LNCAP (cell line): ENCODE results near the gene TXNDC8.

ENCODE experiments used
- TF ChIP-seq, protein P1 (sequence below): fragments of 450-650 bp; IDR thresholded peaks from 2 replicates; pipeline ENCODE4 v1.5.1; 2017; ENCODE audit warnings: mild to moderate bottlenecking

TXNDC8 gene

DNA sequence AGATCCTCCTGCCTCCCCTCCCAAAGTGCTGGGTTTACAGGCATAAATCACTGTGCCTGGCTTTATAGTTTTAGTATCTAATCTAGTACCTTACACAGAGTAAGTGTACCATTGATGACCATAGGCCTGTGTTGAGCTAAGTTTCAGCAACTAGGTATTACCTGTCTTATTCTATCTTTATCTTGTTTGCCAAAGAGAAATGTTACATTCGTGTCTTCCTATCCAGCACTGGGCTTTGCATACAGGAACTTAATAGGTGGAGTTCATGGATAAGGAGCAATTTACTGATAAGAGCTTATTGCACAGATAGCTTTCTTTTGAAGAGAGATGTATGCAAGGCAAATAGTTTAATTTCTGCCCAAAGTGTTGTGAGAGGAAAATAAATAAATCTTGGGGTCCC is 30.5 kb downstream of the TXNDC8 start:
- TF ChIP-seq, protein P1, sequence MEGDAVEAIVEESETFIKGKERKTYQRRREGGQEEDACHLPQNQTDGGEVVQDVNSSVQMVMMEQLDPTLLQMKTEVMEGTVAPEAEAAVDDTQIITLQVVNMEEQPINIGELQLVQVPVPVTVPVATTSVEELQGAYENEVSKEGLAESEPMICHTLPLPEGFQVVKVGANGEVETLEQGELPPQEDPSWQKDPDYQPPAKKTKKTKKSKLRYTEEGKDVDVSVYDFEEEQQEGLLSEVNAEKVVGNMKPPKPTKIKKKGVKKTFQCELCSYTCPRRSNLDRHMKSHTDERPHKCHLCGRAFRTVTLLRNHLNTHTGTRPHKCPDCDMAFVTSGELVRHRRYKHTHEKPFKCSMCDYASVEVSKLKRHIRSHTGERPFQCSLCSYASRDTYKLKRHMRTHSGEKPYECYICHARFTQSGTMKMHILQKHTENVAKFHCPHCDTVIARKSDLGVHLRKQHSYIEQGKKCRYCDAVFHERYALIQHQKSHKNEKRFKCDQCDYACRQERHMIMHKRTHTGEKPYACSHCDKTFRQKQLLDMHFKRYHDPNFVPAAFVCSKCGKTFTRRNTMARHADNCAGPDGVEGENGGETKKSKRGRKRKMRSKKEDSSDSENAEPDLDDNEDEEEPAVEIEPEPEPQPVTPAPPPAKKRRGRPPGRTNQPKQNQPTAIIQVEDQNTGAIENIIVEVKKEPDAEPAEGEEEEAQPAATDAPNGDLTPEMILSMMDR, result no peak

DNA sequence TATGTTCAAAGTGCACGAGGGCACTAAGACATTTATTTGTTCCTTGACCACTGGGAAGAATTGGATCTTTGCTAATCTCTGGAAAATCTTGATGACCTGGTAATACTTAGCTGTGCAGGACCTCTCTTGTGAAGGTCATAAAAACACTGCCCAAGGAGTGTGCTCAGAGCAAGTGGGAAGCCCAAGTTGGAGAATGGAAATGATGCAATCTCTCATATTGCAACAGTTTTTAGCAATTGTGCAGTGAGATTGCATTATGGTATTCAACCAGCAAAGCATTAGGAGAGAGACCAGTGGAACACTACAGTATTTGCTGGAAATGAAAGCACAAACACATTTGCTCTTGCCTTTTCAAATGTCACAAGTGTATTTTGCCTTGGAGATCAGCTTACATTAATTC is 34.5 kb downstream of the TXNDC8 start:
- TF ChIP-seq, protein P1, result no peak

DNA sequence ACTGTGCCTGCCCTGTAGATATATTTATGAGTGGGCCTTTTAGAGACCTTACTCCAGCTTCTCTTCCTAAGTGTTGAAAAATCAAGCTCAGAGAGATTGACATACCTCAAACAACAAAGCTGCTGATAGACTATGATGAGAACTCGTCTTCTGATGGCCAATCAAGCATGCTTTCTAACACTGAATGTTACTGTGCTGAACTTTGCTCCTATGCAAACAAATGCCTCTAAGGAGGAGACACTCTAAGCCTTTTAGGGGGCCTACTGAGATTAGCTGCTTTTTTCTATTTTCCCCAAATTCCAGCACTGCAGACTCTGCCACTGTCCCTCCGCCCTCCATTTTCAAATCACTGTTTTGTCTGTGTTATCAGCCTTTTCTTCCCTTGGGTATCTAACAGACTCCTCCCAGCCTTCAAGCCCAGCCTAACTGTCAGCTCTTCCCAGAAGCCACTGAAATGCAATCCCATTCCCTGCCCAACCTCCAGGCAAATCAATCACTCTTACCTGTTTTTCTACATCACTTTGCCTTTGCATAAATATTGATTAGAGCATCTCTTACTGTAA is 39.5 kb downstream of the TXNDC8 start:
- TF ChIP-seq, protein P1, result no peak

DNA sequence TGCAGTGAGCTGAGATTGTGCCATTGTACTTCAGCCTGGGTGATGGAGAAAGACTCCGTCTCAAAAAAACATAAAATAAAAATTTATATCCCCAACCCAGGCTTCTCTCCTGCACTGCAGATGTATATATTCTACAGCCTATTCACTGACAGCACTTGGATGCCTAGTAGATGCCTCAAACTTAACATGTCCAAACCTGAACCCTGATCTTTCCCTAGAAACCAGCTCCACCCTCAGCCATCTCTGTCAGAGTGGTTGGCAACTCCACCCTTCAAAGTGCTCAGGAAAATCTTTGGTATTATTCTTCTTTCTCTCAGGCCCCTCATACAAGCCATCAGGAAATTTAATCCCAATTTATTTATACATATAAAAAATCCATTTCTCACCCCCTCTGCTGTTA is 44.4 kb downstream of the TXNDC8 start:
- TF ChIP-seq, protein P1, result no peak

GRCh38 chr9:110291921-110292557 is 45.6 kb downstream of the TXNDC8 start:
- TF ChIP-seq, protein P1, result no peak

DNA sequence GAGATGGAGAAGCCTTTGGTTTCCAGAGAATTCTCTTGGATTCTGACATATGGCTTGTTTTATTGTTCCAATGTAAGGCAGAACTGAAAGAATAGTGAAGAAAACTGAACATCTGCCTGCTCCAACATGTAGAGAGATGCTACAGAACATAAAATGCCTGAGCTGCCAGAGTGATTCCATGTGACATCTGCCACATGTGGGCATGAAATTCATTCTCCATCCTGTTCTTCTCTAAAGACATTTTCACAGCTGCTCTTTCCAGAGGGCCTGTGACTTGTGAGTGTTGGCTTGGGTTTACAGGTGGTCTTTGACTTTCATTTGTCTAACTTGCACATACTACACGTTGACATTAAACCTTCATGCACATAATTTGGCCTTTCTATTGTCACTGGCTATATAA is 47.7 kb downstream of the TXNDC8 start:
- TF ChIP-seq, protein P1, result no peak

- TF ChIP-seq, protein P1, result no peak
Measured at GRCh38 chr9:110288503-110288902, 49.2 kb downstream of the TXNDC8 start.

GRCh38 chr9:110287289-110287680 is 50.4 kb downstream of the TXNDC8 start:
- TF ChIP-seq, protein P1, result no peak
